Measurements from ENCODE around the gene WFDC9.
"Not testable (repeated sequence)": the region's sequence is repeated elsewhere in the genome, so short reads cannot be mapped to it uniquely, and the experiment has no call there.

The WFDC9 gene

GRCh38 chr20:45631184-45631583, at the start of gene WFDC9:
TSS of gene WFDC9 (minus strand) at chr20:45631284. CDS start at chr20:45610181, 21,103 bp downstream.
- no peak for DNase-seq

GRCh38 chr20:45679650-45680049, 48.6 kb upstream of the WFDC9 start:
- DNase-seq = no peak

- no peak for DNase-seq
These were observed 41.7 kb upstream of the WFDC9 start for GRCh38 chr20:45672765-45673164.

GRCh38 chr20:45670139-45670538, 39.1 kb upstream of the WFDC9 start, which contains the start of gene WFDC11:
TSS of gene WFDC11 (minus strand) at chr20:45670239. CDS start at chr20:45650600, 19,639 bp downstream.
- no peak for DNase-seq

- DNase-seq = not testable (repeated sequence)
These were observed 26.0 kb upstream of the WFDC9 start for GRCh38 chr20:45657038-45657437.

GRCh38 chr20:45651726-45652125, 20.6 kb upstream of the WFDC9 start:
- not testable (repeated sequence) for DNase-seq

GRCh38 chr20:45649312-45649863, 18.3 kb upstream of the WFDC9 start:
- DNase-seq = no peak

- DNase-seq = no peak
These were observed 16.5 kb upstream of the WFDC9 start for GRCh38 chr20:45647441-45648050.

- DNase-seq = no peak
These were observed 15.8 kb upstream of the WFDC9 start for GRCh38 chr20:45646875-45647274.

GRCh38 chr20:45645869-45646268, 14.8 kb upstream of the WFDC9 start:
- DNase-seq = not testable (repeated sequence)

- DNase-seq = not testable (repeated sequence)
These were observed 10.0 kb upstream of the WFDC9 start for GRCh38 chr20:45641076-45641475.

- no peak for DNase-seq
These were observed 8.6 kb upstream of the WFDC9 start for GRCh38 chr20:45639687-45640086.

GRCh38 chr20:45636513-45636912, 5.4 kb upstream of the WFDC9 start:
- DNase-seq = no peak

GRCh38 chr20:45630371-45630770, 713 bp downstream of the WFDC9 start:
- peak; percentile 29 for DNase-seq

GRCh38 chr20:45629496-45630100, 1.5 kb downstream of the WFDC9 start, which contains the start of gene WFDC10A:
TSS of gene WFDC10A (plus strand) at chr20:45629739. CDS start at chr20:45629814, 75 bp downstream.
- DNase-seq = peak; percentile 61

- DNase-seq = no peak
These were observed 4.5 kb downstream of the WFDC9 start for GRCh38 chr20:45626540-45626939.

- no peak for DNase-seq
These were observed 9.5 kb downstream of the WFDC9 start for GRCh38 chr20:45621593-45621992.

GRCh38 chr20:45617591-45617990, 13.5 kb downstream of the WFDC9 start:
- DNase-seq = no peak

- DNase-seq = no peak
These were observed 18.8 kb downstream of the WFDC9 start for GRCh38 chr20:45612314-45612713.

- DNase-seq = peak; percentile 93
These were observed 20.0 kb downstream of the WFDC9 start for GRCh38 chr20:45611054-45611453.

- DNase-seq = no peak
These were observed 23.3 kb downstream of the WFDC9 start for GRCh38 chr20:45607810-45608209.

- no peak for DNase-seq
These were observed 35.8 kb downstream of the WFDC9 start for GRCh38 chr20:45595235-45595634.

GRCh38 chr20:45593498-45593897, 37.6 kb downstream of the WFDC9 start:
- no peak for DNase-seq

- DNase-seq = peak; percentile 66
These were observed 38.4 kb downstream of the WFDC9 start for GRCh38 chr20:45592574-45593189.
